Nephron (organoid): ENCODE measurements around the gene EIF3L.

Experiments used
- H3K27ac Mint-ChIP-seq, 3 experiments: 2 replicates each; pipeline ENCODE4 v1.8.0; 2020; ENCODE audit warnings: mixed read lengths in 3 of 3, mild to moderate bottlenecking in 2 of 3, moderate library complexity in 1 of 3
- H3K27me3 Mint-ChIP-seq: 2 replicates; pipeline ENCODE4 v1.8.0; 2021; ENCODE audit warnings: low read depth, mild to moderate bottlenecking, moderate library complexity, mixed read lengths
- H3K36me3 Mint-ChIP-seq: 2 replicates; pipeline ENCODE4 v1.8.0; 2020; ENCODE audit warnings: low read depth, mixed read lengths
- H3K4me1 Mint-ChIP-seq: 2 replicates; pipeline ENCODE4 v1.8.0; 2020; ENCODE audit warnings: mixed read lengths
- H3K4me3 Mint-ChIP-seq, 3 experiments: 2 replicates each; pipeline ENCODE4 v1.8.0; 2020; ENCODE audit warnings: mild to moderate bottlenecking in 3 of 3, mixed read lengths in 3 of 3, moderate library complexity in 2 of 3
- H3K9me3 Mint-ChIP-seq: 2 replicates; pipeline ENCODE4 v1.8.0; 2020; ENCODE audit warnings: mixed read lengths
- CTCF ChIP-seq, 3 experiments: fragments of 200-600 bp; sonication (generic); IDR thresholded peaks; one replicate each; pipeline ENCODE4 v1.5.0; 2021; ENCODE audit warnings: antibody characterized with exemption in 3 of 3; ENCODE audit not compliant: unreplicated experiment in 3 of 3

The EIF3L gene

DNA sequence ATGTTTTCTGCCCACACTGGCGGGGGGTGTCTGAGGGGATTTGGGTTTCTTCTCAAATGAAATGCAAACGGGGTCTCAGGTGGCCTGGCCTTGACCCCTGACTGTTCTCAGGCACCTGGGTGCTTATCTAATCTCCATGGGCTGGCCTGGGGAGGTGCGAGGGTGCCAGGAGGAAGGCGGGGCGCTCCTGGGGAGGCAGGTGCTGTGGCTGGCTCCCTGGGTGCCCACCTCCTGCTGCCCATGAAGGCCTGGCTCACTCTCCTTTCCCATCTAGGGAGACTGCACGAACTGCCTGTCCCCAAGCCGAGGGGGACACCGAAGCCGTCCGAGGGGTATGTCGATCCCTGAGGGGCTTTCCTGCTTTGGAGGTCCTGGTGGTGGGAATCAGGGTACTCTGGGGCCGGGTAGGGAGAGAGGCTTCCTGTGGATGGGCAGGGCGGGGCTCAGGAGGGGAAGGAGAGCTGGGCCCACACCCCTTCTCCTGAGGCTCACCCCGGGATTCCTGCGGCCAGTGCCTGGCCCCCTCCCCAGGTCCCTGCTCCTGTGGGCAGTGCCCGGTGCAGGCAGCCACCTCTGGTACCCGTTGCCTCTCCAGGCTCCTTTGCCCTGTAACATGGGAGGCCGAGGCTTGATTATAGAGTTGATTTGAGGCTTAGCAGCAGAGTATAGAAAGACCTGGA, 75.3 kb downstream of the EIF3L start:
- H3K36me3 Mint-ChIP-seq: peaks cover 21% of the 10 kb centered on the region

GRCh38 chr22:37925330-37925729, 76.1 kb downstream of the EIF3L start:
- no peak for TF ChIP-seq CTCF (IDR thresholded peaks at IDR 0.05; ENCODE audit: unreplicated experiment in 3 of 3)
- no peaks in the 10 kb centered on the region for H3K27me3 Mint-ChIP-seq
- H3K27ac Mint-ChIP-seq: peak overlapping the region in 2 of 3 experiments; percentile 48 to 76
- no peaks in the 10 kb centered on the region for H3K4me1 Mint-ChIP-seq
- peaks cover 16% of the 10 kb centered on the region for H3K36me3 Mint-ChIP-seq
- no peak overlapping the region for H3K4me3 Mint-ChIP-seq
- H3K9me3 Mint-ChIP-seq: no peaks in the 10 kb centered on the region

More for the DNA sequence above, 75.3 kb downstream of the EIF3L start:
- H3K27ac Mint-ChIP-seq: peak overlapping the region in 1 of 3 experiments; percentile 76
- H3K4me1 Mint-ChIP-seq: no peaks in the 10 kb centered on the region
- no peak overlapping the region for H3K4me3 Mint-ChIP-seq
- no peaks in the 10 kb centered on the region for H3K9me3 Mint-ChIP-seq
- no peaks in the 10 kb centered on the region for H3K27me3 Mint-ChIP-seq
- no peak for TF ChIP-seq CTCF (IDR thresholded peaks at IDR 0.05; ENCODE audit: unreplicated experiment in 3 of 3)

DNA sequence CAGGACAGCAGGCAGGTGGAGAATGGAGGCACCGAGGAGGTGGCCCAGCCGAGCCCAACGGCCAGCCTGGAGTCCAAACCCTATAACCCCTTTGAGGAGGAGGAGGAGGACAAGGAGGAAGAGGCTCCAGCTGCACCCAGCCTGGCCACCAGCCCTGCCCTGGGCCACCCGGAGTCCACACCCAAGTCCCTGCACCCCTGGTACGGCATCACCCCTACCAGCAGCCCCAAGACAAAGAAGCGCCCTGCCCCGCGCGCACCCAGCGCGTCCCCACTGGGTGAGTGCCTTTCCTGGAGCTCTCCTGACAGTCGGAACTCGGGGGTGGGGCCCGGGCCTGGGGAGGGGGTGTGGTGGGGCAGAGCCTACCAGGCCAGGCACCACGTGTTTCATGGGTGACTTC, 76.5 kb downstream of the EIF3L start:
- Mint-ChIP-seq H3K27me3 (no peaks in the 10 kb centered on the region), H3K4me3 (no peak overlapping the region), H3K36me3 (peaks cover 15% of the 10 kb centered on the region)

GRCh38 chr22:37926358-37926757, 77.1 kb downstream of the EIF3L start:
- no peak overlapping the region for H3K4me3 Mint-ChIP-seq
- no peaks in the 10 kb centered on the region for H3K27me3 Mint-ChIP-seq
- TF ChIP-seq CTCF (IDR thresholded peaks at IDR 0.05; ENCODE audit: unreplicated experiment in 3 of 3): no peak
- no peaks in the 10 kb centered on the region for H3K4me1 Mint-ChIP-seq
- peaks cover 15% of the 10 kb centered on the region for H3K36me3 Mint-ChIP-seq
- H3K9me3 Mint-ChIP-seq: no peaks in the 10 kb centered on the region
- no peak overlapping the region for H3K27ac Mint-ChIP-seq

More for the DNA sequence above, 76.5 kb downstream of the EIF3L start:
- no peak for TF ChIP-seq CTCF (IDR thresholded peaks at IDR 0.05; ENCODE audit: unreplicated experiment in 3 of 3)
- Mint-ChIP-seq H3K27ac (peak overlapping the region in 1 of 3 experiments; percentile 76), H3K4me1 (no peaks in the 10 kb centered on the region), H3K9me3 (no peaks in the 10 kb centered on the region)

- no peak overlapping the region for H3K27ac Mint-ChIP-seq
- H3K4me1 Mint-ChIP-seq: peaks cover 3% of the 10 kb centered on the region
- peaks cover 20% of the 10 kb centered on the region for H3K36me3 Mint-ChIP-seq
- no peak overlapping the region for H3K4me3 Mint-ChIP-seq
- TF ChIP-seq CTCF (IDR thresholded peaks at IDR 0.05; ENCODE audit: unreplicated experiment in 3 of 3): no peak
- no peaks in the 10 kb centered on the region for H3K27me3 Mint-ChIP-seq
- H3K9me3 Mint-ChIP-seq: no peaks in the 10 kb centered on the region
Measured at GRCh38 chr22:37926771-37927636, 77.8 kb downstream of the EIF3L start.
